Measurements from ENCODE around the gene RALGDS. TPM values are rescaled to one million over a fixed set of nuclear protein-coding genes. Genes with fewer than 3 reads are reported as not detected.
"Not testable (repeated sequence)": the region's sequence is repeated elsewhere in the genome, so short reads cannot be mapped to it uniquely, and the experiment has no call there.

RALGDS gene
- total RNA-seq, 1 experiment from 2014 or later, result 40.1 TPM

GRCh38 chr9:133064241-133065069 is 56.6 kb downstream of the RALGDS start:
- BruUV-seq (replicated peaks), result no TSS peak
- no peaks in the 10 kb centered on the region for H3K27me3 ChIP-seq (replicated peaks; ENCODE audit: insufficient read depth, low read depth, low read length, poor library complexity)
- intact Hi-C loops (cut with micrococcal nuclease; ENCODE audit: unreplicated experiment), result no loop called here
- no peaks in the 10 kb centered on the region for H3K36me3 ChIP-seq (ENCODE audit: insufficient read depth, low read length, poor library complexity, severe bottlenecking)
- CTCF ChIA-PET, result no interaction called here
- DNase-seq (ENCODE audit: low spot score), result no peak
- POLR2A ChIA-PET (ENCODE audit: low non-redundant PET), result no interaction called here
- H3K4me1 ChIP-seq (ENCODE audit: insufficient read depth, low read length, poor library complexity, severe bottlenecking), result no peaks in the 10 kb centered on the region
- TF ChIP-seq CTCF (conservative IDR thresholded peaks at IDR 0.05; ENCODE audit: low read depth, low read length) (no peak), EZH2 (IDR thresholded peaks at IDR 0.05; ENCODE audit: borderline replicate concordance, low read depth, low read length, poor library complexity, severe bottlenecking) (no peak)
- H3K9me3 ChIP-seq (ENCODE audit: low read depth, low read length, poor library complexity, severe bottlenecking), result no peaks in the 10 kb centered on the region
- no peak overlapping the region for H3K27ac ChIP-seq (ENCODE audit: low read depth, low read length, poor library complexity, severe bottlenecking)
- no peak overlapping the region for H3K4me3 ChIP-seq (ENCODE audit: low read depth, low read length, poor library complexity, severe bottlenecking)

- ChIA-PET POLR2A (ENCODE audit: low non-redundant PET) (no interaction called here), CTCF (no interaction called here)
- intact Hi-C loops (cut with micrococcal nuclease; ENCODE audit: unreplicated experiment), result no loop called here
- DNase-seq (ENCODE audit: low spot score), result no peak
- no peaks in the 10 kb centered on the region for H3K27me3 ChIP-seq (replicated peaks; ENCODE audit: insufficient read depth, low read depth, low read length, poor library complexity)
- no TSS peak for BruUV-seq (replicated peaks)
- no peaks in the 10 kb centered on the region for H3K4me1 ChIP-seq (ENCODE audit: insufficient read depth, low read length, poor library complexity, severe bottlenecking)
- no peaks in the 10 kb centered on the region for H3K36me3 ChIP-seq (ENCODE audit: insufficient read depth, low read length, poor library complexity, severe bottlenecking)
- no peak overlapping the region for H3K27ac ChIP-seq (ENCODE audit: low read depth, low read length, poor library complexity, severe bottlenecking)
- H3K9me3 ChIP-seq (ENCODE audit: low read depth, low read length, poor library complexity, severe bottlenecking), result no peaks in the 10 kb centered on the region
- no peak overlapping the region for H3K4me3 ChIP-seq (ENCODE audit: low read depth, low read length, poor library complexity, severe bottlenecking)
- TF ChIP-seq EZH2 (IDR thresholded peaks at IDR 0.05; ENCODE audit: borderline replicate concordance, low read depth, low read length, poor library complexity, severe bottlenecking) (no peak), CTCF (conservative IDR thresholded peaks at IDR 0.05; ENCODE audit: low read depth, low read length) (no peak)
Observed at GRCh38 chr9:133063500-133064231, 57.4 kb downstream of the RALGDS start.

- CTCF ChIA-PET, result no interaction called here
- intact Hi-C loops (cut with micrococcal nuclease; ENCODE audit: unreplicated experiment), result no loop called here
- Histone ChIP-seq H3K4me1 (ENCODE audit: insufficient read depth, low read length, poor library complexity, severe bottlenecking) (no peaks in the 10 kb centered on the region), H3K36me3 (ENCODE audit: insufficient read depth, low read length, poor library complexity, severe bottlenecking) (no peaks in the 10 kb centered on the region), H3K9me3 (ENCODE audit: low read depth, low read length, poor library complexity, severe bottlenecking) (no peaks in the 10 kb centered on the region), H3K27ac (ENCODE audit: low read depth, low read length, poor library complexity, severe bottlenecking) (no peak overlapping the region), H3K4me3 (ENCODE audit: low read depth, low read length, poor library complexity, severe bottlenecking) (no peak overlapping the region), H3K27me3 (replicated peaks; ENCODE audit: insufficient read depth, low read depth, low read length, poor library complexity) (no peaks in the 10 kb centered on the region)
- DNase-seq (ENCODE audit: low spot score), result no peak
- POLR2A ChIA-PET (ENCODE audit: low non-redundant PET), result no interaction called here
- TF ChIP-seq EZH2 (IDR thresholded peaks at IDR 0.05; ENCODE audit: borderline replicate concordance, low read depth, low read length, poor library complexity, severe bottlenecking), result no peak
- BruUV-seq (replicated peaks), result no TSS peak
Observed at GRCh38 chr9:133063159-133063499, 57.9 kb downstream of the RALGDS start.

DNA sequence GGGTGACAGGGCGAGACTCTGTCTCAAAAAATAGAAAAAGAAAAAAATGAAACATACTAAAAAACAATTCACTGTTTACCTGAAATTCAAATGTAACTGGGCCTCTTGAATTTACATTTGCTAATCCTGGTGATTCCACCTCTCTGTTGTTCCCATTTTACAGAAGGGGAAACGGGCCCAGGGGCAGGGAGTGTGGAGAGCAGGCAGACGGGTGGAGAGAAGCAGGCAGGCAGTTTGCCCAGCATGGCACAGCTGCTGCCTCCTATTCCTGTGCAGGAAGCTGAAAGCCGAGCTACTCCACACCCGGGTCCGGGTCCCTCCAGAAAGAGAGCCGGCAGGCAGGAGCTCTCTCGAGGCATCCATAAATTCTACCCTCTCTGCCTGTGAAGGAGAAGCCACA is 58.5 kb downstream of the RALGDS start:
- H3K4me1 ChIP-seq (ENCODE audit: insufficient read depth, low read length, poor library complexity, severe bottlenecking); POLR2A ChIA-PET (ENCODE audit: low non-redundant PET); H3K27ac ChIP-seq (ENCODE audit: low read depth, low read length, poor library complexity, severe bottlenecking); H3K36me3 ChIP-seq (ENCODE audit: insufficient read depth, low read length, poor library complexity, severe bottlenecking); H3K27me3 ChIP-seq (replicated peaks; ENCODE audit: insufficient read depth, low read depth, low read length, poor library complexity); H3K4me3 ChIP-seq (ENCODE audit: low read depth, low read length, poor library complexity, severe bottlenecking); DNase-seq (ENCODE audit: low spot score); intact Hi-C loops (cut with micrococcal nuclease; ENCODE audit: unreplicated experiment); BruUV-seq (replicated peaks); H3K9me3 ChIP-seq (ENCODE audit: low read depth, low read length, poor library complexity, severe bottlenecking); CTCF ChIA-PET: not testable (repeated sequence)

DNA sequence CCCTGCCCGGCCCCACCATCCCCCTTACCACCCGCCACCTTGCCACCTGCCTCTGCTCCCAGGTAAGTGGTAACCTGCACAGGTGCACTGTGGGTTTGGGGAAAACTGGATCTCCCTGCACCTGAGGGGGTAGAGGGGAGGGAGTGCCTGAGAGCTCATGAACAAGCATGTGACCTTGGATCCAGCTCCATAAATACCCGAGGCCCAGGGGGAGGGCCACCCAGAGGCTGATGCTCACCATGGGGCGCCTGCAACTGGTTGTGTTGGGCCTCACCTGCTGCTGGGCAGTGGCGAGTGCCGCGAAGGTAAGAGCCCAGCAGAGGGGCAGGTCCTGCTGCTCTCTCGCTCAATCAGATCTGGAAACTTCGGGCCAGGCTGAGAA is 59.3 kb downstream of the RALGDS start, which contains the start of gene CEL:
Gene CEL (plus strand): TSS at position 218 of the 382 bp plus-strand sequence. CDS start 22 bp downstream, at position 240.
- H3K4me1 ChIP-seq (ENCODE audit: insufficient read depth, low read length, poor library complexity, severe bottlenecking); H3K27me3 ChIP-seq (replicated peaks; ENCODE audit: insufficient read depth, low read depth, low read length, poor library complexity); H3K4me3 ChIP-seq (ENCODE audit: low read depth, low read length, poor library complexity, severe bottlenecking); H3K36me3 ChIP-seq (ENCODE audit: insufficient read depth, low read length, poor library complexity, severe bottlenecking); CTCF ChIA-PET; POLR2A ChIA-PET (ENCODE audit: low non-redundant PET); H3K9me3 ChIP-seq (ENCODE audit: low read depth, low read length, poor library complexity, severe bottlenecking); BruUV-seq (replicated peaks); H3K27ac ChIP-seq (ENCODE audit: low read depth, low read length, poor library complexity, severe bottlenecking); intact Hi-C loops (cut with micrococcal nuclease; ENCODE audit: unreplicated experiment); DNase-seq (ENCODE audit: low spot score): not testable (repeated sequence)

Measured in A673 (cell line).